Stimulated activated CD8-positive, alpha-beta memory T cell treated with anti-CD3 and anti-CD28 coated beads, Interleukin-2, amount 100 ng/mL, for 48 hours (primary cell): ENCODE measurements around the gene SCAF4.

Experiments
- DNase-seq, 2 donors: peaks; one replicate each; pipeline ENCODE4 v3.0.0-alpha.2; 2020; ENCODE audit warnings: low read depth in 2 of 2

SCAF4 gene

GRCh38 chr21:31713115-31713514 is 18.8 kb downstream of the SCAF4 start:
- no peak for DNase-seq

- DNase-seq, result no peak
Observed at GRCh38 chr21:31711745-31712285, 20.1 kb downstream of the SCAF4 start.

- no peak for DNase-seq
Observed at GRCh38 chr21:31711326-31711725, 20.6 kb downstream of the SCAF4 start.

GRCh38 chr21:31710586-31710985 is 21.3 kb downstream of the SCAF4 start:
- no peak for DNase-seq

GRCh38 chr21:31708541-31708940 is 23.4 kb downstream of the SCAF4 start:
- no peak for DNase-seq

GRCh38 chr21:31707499-31707898 is 24.4 kb downstream of the SCAF4 start:
- no peak for DNase-seq

GRCh38 chr21:31706562-31706961 is 25.4 kb downstream of the SCAF4 start:
- DNase-seq, result no peak

- DNase-seq, result no peak
Observed at GRCh38 chr21:31700040-31700439, 31.9 kb downstream of the SCAF4 start.

- DNase-seq, result no peak
Observed at GRCh38 chr21:31698461-31698860, 33.5 kb downstream of the SCAF4 start.

GRCh38 chr21:31696424-31696823 is 35.5 kb downstream of the SCAF4 start:
- DNase-seq, result no peak

- DNase-seq, result no peak
Observed at GRCh38 chr21:31693222-31693621, 38.7 kb downstream of the SCAF4 start.

GRCh38 chr21:31688603-31689368 is 43.1 kb downstream of the SCAF4 start:
- DNase-seq, result no peak

GRCh38 chr21:31687108-31687507 is 44.8 kb downstream of the SCAF4 start:
- DNase-seq, result no peak

- no peak for DNase-seq
Observed at GRCh38 chr21:31686272-31686915, 45.5 kb downstream of the SCAF4 start.

GRCh38 chr21:31684918-31685317 is 47.0 kb downstream of the SCAF4 start:
- DNase-seq, result no peak

- no peak for DNase-seq
Observed at GRCh38 chr21:31683029-31683428, 48.9 kb downstream of the SCAF4 start.

GRCh38 chr21:31682620-31683019 is 49.3 kb downstream of the SCAF4 start:
- no peak for DNase-seq

GRCh38 chr21:31678478-31678877 is 53.4 kb downstream of the SCAF4 start:
- DNase-seq, result no peak

GRCh38 chr21:31677047-31677446 is 54.9 kb downstream of the SCAF4 start:
- DNase-seq, result no peak

GRCh38 chr21:31675960-31676359 is 56.0 kb downstream of the SCAF4 start:
- DNase-seq, result no peak

GRCh38 chr21:31675318-31675717 is 56.6 kb downstream of the SCAF4 start:
- DNase-seq, result no peak

- no peak for DNase-seq
Observed at GRCh38 chr21:31673321-31673912, 58.5 kb downstream of the SCAF4 start.

- DNase-seq, result no peak
Observed at GRCh38 chr21:31671931-31672330, 60.0 kb downstream of the SCAF4 start.
